Osteocyte (in vitro differentiated cells): ENCODE results near the gene POU6F2. TPM values are rescaled to one million over a fixed set of nuclear protein-coding genes. Genes with fewer than 3 reads are reported as not detected.

Source experiments
- DNase-seq: peaks from one replicate; pipeline ENCODE4 v3.0.0; 2021; ENCODE audit warnings: mixed read lengths; ENCODE audit not compliant: unreplicated experiment; ENCODE audit errors: extremely low spot score
- H3K27ac Mint-ChIP-seq: one replicate; pipeline ENCODE4 v1.8.0; 2021; ENCODE audit warnings: mild to moderate bottlenecking, mixed read lengths; ENCODE audit not compliant: unreplicated experiment
- H3K27me3 Mint-ChIP-seq: one replicate; pipeline ENCODE4 v1.8.0; 2021; ENCODE audit warnings: mixed read lengths; ENCODE audit not compliant: unreplicated experiment
- H3K36me3 Mint-ChIP-seq: one replicate; pipeline ENCODE4 v1.8.0; 2021; ENCODE audit warnings: mixed read lengths; ENCODE audit not compliant: unreplicated experiment
- H3K4me1 Mint-ChIP-seq: one replicate; pipeline ENCODE4 v1.8.0; 2021; ENCODE audit warnings: mixed read lengths; ENCODE audit not compliant: unreplicated experiment
- H3K4me3 Mint-ChIP-seq: one replicate; pipeline ENCODE4 v1.8.0; 2021; ENCODE audit warnings: mild to moderate bottlenecking, moderate library complexity, mixed read lengths; ENCODE audit not compliant: unreplicated experiment
- H3K9me3 Mint-ChIP-seq: one replicate; pipeline ENCODE4 v1.8.0; 2021; ENCODE audit warnings: mixed read lengths; ENCODE audit not compliant: unreplicated experiment
- CTCF ChIP-seq: fragments of 200-600 bp; sonication (generic); IDR thresholded peaks from 2 replicates; pipeline ENCODE4 v1.5.0; 2021; ENCODE audit warnings: antibody characterized with exemption, mild to moderate bottlenecking, moderate library complexity
- total RNA-seq: library from RNA; stranded (reverse); gene quantifications from 2 replicates; pipeline ENCODE4 v1.2.1, GENCODE V29; 2021

Gene POU6F2
- total RNA-seq, 1 donor from 2014 or later, result 0.78 TPM

GRCh38 chr7:39272691-39273090 is 295.0 kb downstream of the POU6F2 start:
- Mint-ChIP-seq H3K9me3 (peaks cover 4% of the 10 kb centered on the region), H3K36me3 (no peaks in the 10 kb centered on the region), H3K4me3 (no peak overlapping the region), H3K27ac (no peak overlapping the region), H3K4me1 (peaks cover 3% of the 10 kb centered on the region), H3K27me3 (peaks cover 6% of the 10 kb centered on the region)
- TF ChIP-seq CTCF, result no peak
- no peak for DNase-seq

- no peak for TF ChIP-seq CTCF
- H3K9me3 Mint-ChIP-seq, result peaks cover 9% of the 10 kb centered on the region
- H3K36me3 Mint-ChIP-seq, result no peaks in the 10 kb centered on the region
- H3K4me1 Mint-ChIP-seq, result no peaks in the 10 kb centered on the region
- H3K27me3 Mint-ChIP-seq, result peaks cover 20% of the 10 kb centered on the region
- no peak for DNase-seq
- H3K4me3 Mint-ChIP-seq, result no peak overlapping the region
- no peak overlapping the region for H3K27ac Mint-ChIP-seq
Observed at GRCh38 chr7:39280337-39280736, 302.6 kb downstream of the POU6F2 start.

DNA sequence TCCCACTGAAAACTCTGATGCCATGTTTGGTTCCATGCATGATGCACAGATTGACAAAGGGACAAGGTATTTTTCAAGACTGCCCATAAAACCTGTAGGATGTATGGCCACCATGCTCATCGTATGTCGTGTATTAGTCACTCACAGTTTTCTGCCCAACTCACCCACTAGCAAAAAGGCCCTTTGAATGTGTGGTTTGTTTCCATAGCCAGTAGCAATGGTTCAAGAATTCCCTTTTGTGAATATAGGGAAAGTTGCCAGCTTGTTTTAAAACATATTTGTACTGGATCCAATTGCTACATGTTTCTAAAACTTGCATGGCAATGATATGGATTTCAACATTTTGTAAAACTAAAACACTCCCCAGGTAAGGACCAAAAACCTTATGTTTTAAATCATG is 307.5 kb downstream of the POU6F2 start:
- Mint-ChIP-seq H3K4me3 (no peak overlapping the region), H3K27ac (no peak overlapping the region), H3K9me3 (peaks cover 5% of the 10 kb centered on the region), H3K27me3 (peaks cover 29% of the 10 kb centered on the region), H3K36me3 (no peaks in the 10 kb centered on the region), H3K4me1 (no peaks in the 10 kb centered on the region)
- TF ChIP-seq CTCF, result no peak
- no peak for DNase-seq

- H3K27ac Mint-ChIP-seq, result no peak overlapping the region
- H3K27me3 Mint-ChIP-seq, result peaks cover 11% of the 10 kb centered on the region
- no peak for DNase-seq
- TF ChIP-seq CTCF, result no peak
- no peaks in the 10 kb centered on the region for H3K4me1 Mint-ChIP-seq
- no peaks in the 10 kb centered on the region for H3K9me3 Mint-ChIP-seq
- no peak overlapping the region for H3K4me3 Mint-ChIP-seq
- no peaks in the 10 kb centered on the region for H3K36me3 Mint-ChIP-seq
Observed at GRCh38 chr7:39288303-39288702, 310.6 kb downstream of the POU6F2 start.

DNA sequence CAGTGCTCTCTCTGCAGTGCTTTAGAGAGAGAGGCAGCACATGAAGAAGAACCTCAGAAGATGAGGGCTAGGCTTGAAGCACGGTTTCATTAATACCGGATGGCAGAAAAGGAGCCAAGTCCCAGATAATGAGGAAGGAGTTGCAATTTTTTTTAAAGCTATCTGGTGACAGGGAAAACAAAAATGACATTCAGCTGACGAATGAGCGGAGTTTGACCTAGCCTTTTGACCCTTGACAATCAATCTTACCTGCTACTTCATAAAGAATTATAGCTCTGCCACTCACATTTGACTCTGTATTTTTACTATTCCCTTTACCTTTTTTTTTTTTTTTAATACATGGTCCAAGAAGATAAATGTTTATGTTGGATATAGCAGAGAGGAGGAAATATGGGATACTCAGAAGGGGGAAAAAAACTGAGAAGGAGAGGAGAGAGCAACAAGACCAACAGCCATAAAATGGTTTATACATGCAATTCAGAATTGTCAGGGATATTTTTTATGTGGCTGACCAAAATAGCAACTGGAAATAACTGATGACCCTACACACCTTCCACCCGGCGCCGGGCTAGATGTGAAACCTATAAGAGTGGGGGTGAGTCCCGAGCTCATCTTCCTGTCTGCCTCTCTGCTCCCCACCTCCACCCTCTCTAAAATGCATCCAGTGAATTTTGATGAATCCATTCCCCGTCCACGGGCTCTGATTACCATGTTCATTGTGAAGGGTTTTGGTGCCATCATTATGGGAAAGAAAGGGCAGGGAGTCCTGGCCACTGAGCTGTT is 314.1 kb downstream of the POU6F2 start:
- no peaks in the 10 kb centered on the region for H3K9me3 Mint-ChIP-seq
- DNase-seq, result no peak
- no peak for TF ChIP-seq CTCF
- no peak overlapping the region for H3K27ac Mint-ChIP-seq
- no peaks in the 10 kb centered on the region for H3K36me3 Mint-ChIP-seq
- H3K4me3 Mint-ChIP-seq, result no peak overlapping the region
- no peaks in the 10 kb centered on the region for H3K4me1 Mint-ChIP-seq
- H3K27me3 Mint-ChIP-seq, result peaks cover 3% of the 10 kb centered on the region
